Measurements from ENCODE around the gene CAT.

The CAT gene

DNA sequence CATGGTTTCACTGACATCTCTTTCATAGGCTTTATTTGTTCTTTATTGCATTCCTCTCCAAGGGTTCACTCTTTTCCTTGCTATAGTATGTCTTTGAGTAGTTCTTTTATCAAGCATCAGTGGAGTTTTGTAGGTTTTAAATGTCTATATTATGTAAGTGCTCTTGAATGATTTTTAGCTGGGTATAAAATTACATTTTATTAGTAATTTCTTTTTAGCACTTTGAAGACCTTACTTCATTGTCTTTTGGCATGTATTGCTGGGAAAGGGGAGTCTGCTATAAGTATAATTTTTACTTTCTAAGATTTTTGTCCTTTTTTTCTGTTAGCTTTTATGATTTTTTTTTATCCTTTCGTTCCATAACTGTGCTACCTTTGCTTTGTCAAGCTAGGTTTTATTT, 25.5 kb upstream of the CAT start:
- Histone ChIP-seq H4K20me1 (ENCODE audit: insufficient read depth, low read length) (no peaks in the 10 kb centered on the region), H3K9me3 (replicated peaks; ENCODE audit: insufficient read depth, low read length) (no peaks in the 10 kb centered on the region), H3K4me3 (ENCODE audit: low read length) (no peak overlapping the region), H3K79me2 (ENCODE audit: low read length) (no peaks in the 10 kb centered on the region), H3K4me1 (ENCODE audit: low read length) (no peaks in the 10 kb centered on the region), H3K4me2 (ENCODE audit: low read depth, low read length) (no peak overlapping the region), H3K9ac (ENCODE audit: low read length) (no peak overlapping the region), H3K9me2 (replicated peaks; ENCODE audit: insufficient read depth, low read length) (no peaks in the 10 kb centered on the region), H3F3A (ENCODE audit: insufficient read depth, low read length) (no peaks in the 10 kb centered on the region), H3K27ac (ENCODE audit: low read length) (no peak overlapping the region), H2AFZ (ENCODE audit: low read length) (no peak overlapping the region), H3K27me3 (replicated peaks; ENCODE audit: insufficient read depth, low read length) (no peaks in the 10 kb centered on the region), H3K36me3 (replicated peaks; ENCODE audit: insufficient read depth, low read length) (no peaks in the 10 kb centered on the region)
- TF ChIP-seq EZH2 (optimal IDR thresholded peaks at IDR 0.05; ENCODE audit: low read depth, low read length) (no peak), EZH2phosphoT487 (IDR thresholded peaks at IDR 0.05; ENCODE audit: low read length) (no peak)
- TF ChIP-seq, protein P1, sequence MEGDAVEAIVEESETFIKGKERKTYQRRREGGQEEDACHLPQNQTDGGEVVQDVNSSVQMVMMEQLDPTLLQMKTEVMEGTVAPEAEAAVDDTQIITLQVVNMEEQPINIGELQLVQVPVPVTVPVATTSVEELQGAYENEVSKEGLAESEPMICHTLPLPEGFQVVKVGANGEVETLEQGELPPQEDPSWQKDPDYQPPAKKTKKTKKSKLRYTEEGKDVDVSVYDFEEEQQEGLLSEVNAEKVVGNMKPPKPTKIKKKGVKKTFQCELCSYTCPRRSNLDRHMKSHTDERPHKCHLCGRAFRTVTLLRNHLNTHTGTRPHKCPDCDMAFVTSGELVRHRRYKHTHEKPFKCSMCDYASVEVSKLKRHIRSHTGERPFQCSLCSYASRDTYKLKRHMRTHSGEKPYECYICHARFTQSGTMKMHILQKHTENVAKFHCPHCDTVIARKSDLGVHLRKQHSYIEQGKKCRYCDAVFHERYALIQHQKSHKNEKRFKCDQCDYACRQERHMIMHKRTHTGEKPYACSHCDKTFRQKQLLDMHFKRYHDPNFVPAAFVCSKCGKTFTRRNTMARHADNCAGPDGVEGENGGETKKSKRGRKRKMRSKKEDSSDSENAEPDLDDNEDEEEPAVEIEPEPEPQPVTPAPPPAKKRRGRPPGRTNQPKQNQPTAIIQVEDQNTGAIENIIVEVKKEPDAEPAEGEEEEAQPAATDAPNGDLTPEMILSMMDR (IDR thresholded peaks at IDR 0.05; ENCODE audit: low read length) = no peak
- no peak for DNase-seq

DNA sequence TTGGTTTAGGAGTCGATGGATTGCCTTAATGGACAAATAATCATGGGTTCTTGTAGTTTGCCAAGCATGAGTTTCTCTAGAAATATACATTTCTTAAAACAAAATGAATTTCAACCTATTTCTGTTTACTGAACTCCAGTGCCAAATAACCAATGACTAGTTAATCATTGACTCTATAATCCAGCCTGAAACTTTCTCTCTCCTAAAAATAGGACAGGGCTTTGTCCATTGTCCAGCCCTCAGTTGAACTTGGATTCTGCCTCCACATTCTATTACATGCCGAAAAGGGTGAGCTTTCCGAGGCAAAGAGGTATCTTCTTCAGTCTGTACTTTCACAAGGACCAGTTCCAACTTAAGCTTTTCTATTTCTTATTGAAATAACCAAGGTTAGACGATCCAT, 23.2 kb upstream of the CAT start:
- no peak overlapping the region for H3K27ac ChIP-seq (ENCODE audit: low read length)
- H3K4me2 ChIP-seq (ENCODE audit: low read depth, low read length) = no peak overlapping the region
- no peaks in the 10 kb centered on the region for H3K79me2 ChIP-seq (ENCODE audit: low read length)

DNA sequence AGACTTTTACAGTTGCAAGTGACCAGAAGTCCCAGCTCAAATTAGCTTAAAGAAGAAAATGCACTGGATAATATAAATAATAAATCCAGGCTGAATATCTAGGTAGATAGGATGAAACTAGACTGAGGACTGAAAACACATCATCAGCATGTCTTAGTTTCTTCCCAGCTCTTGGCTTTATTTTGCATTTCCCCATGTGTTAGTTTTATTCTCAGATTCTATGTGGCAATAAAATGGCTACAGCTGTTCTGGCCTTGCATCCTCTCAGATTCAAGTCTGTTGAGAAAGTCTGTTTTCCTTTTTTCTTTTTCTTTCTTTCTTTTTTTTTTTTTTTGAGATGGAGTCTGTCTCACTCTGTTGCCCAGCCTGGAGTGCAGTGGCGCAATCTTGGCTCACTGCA, 22.6 kb upstream of the CAT start:
- no peaks in the 10 kb centered on the region for H3K9me2 ChIP-seq (replicated peaks; ENCODE audit: insufficient read depth, low read length)
- no peak overlapping the region for H3K27ac ChIP-seq (ENCODE audit: low read length)
- H3K79me2 ChIP-seq (ENCODE audit: low read length) = no peaks in the 10 kb centered on the region
- no peak for TF ChIP-seq EZH2 (optimal IDR thresholded peaks at IDR 0.05; ENCODE audit: low read depth, low read length)
- no peak for TF ChIP-seq EZH2phosphoT487 (IDR thresholded peaks at IDR 0.05; ENCODE audit: low read length)
- TF ChIP-seq, protein P1 (IDR thresholded peaks at IDR 0.05; ENCODE audit: low read length) = no peak
- no peaks in the 10 kb centered on the region for H3F3A ChIP-seq (ENCODE audit: insufficient read depth, low read length)
- no peak overlapping the region for H3K9ac ChIP-seq (ENCODE audit: low read length)
- no peaks in the 10 kb centered on the region for H4K20me1 ChIP-seq (ENCODE audit: insufficient read depth, low read length)
- no peaks in the 10 kb centered on the region for H3K36me3 ChIP-seq (replicated peaks; ENCODE audit: insufficient read depth, low read length)
- no peaks in the 10 kb centered on the region for H3K27me3 ChIP-seq (replicated peaks; ENCODE audit: insufficient read depth, low read length)
- DNase-seq = no peak
- H3K9me3 ChIP-seq (replicated peaks; ENCODE audit: insufficient read depth, low read length) = no peaks in the 10 kb centered on the region
- no peaks in the 10 kb centered on the region for H3K4me1 ChIP-seq (ENCODE audit: low read length)
- no peak overlapping the region for H3K4me2 ChIP-seq (ENCODE audit: low read depth, low read length)
- H2AFZ ChIP-seq (ENCODE audit: low read length) = no peak overlapping the region
- H3K4me3 ChIP-seq (ENCODE audit: low read length) = no peak overlapping the region

More for the DNA sequence above, 23.2 kb upstream of the CAT start:
- DNase-seq = no peak
- Histone ChIP-seq H2AFZ (ENCODE audit: low read length) (no peak overlapping the region), H3F3A (ENCODE audit: insufficient read depth, low read length) (no peaks in the 10 kb centered on the region), H3K4me3 (ENCODE audit: low read length) (no peak overlapping the region), H4K20me1 (ENCODE audit: insufficient read depth, low read length) (no peaks in the 10 kb centered on the region), H3K4me1 (ENCODE audit: low read length) (no peaks in the 10 kb centered on the region), H3K9me2 (replicated peaks; ENCODE audit: insufficient read depth, low read length) (no peaks in the 10 kb centered on the region), H3K9me3 (replicated peaks; ENCODE audit: insufficient read depth, low read length) (no peaks in the 10 kb centered on the region), H3K9ac (ENCODE audit: low read length) (no peak overlapping the region), H3K27me3 (replicated peaks; ENCODE audit: insufficient read depth, low read length) (no peaks in the 10 kb centered on the region), H3K36me3 (replicated peaks; ENCODE audit: insufficient read depth, low read length) (no peaks in the 10 kb centered on the region)
- TF ChIP-seq EZH2 (optimal IDR thresholded peaks at IDR 0.05; ENCODE audit: low read depth, low read length) = no peak
- TF ChIP-seq, protein P1 (IDR thresholded peaks at IDR 0.05; ENCODE audit: low read length) = no peak
- TF ChIP-seq EZH2phosphoT487 (IDR thresholded peaks at IDR 0.05; ENCODE audit: low read length) = no peak

All from MM.1S (cell line).